Right renal cortex interstitium (tissue), 3 donors: Measurements from ENCODE around the gene MATR3. TPM values are rescaled to one million over a fixed set of nuclear protein-coding genes. Genes with fewer than 3 reads are reported as not detected.

Experiments
- DNase-seq, 3 donors: peaks; one replicate each; pipeline ENCODE4 v3.0.0-alpha.2; 2013; ENCODE audit warnings: low read depth in 3 of 3, low spot score in 2 of 3
- polyA plus RNA-seq, 3 donors: library from polyadenylated mRNA; unstranded; fragments of 120-200 nt; gene quantifications; one replicate each; pipeline ENCODE4 v1.2.1, GENCODE V29; 2013; ENCODE audit not compliant: insufficient read length in 3 of 3

MATR3 gene
- polyA plus RNA-seq, 3 donors = 702 to 822 (median 791) TPM

GRCh38 chr5:139379626-139380449 is 86.3 kb downstream of the MATR3 start:
- no peak for DNase-seq

Other genes with a start within 250 kb of the MATR3 start
- 10 to 100 TPM; 52.1 to 59.7 (median 52.6) TPM for gene SIL1, start 95.4 kb upstream of the MATR3 start, polyA plus RNA-seq
- 100 to 1,000 TPM; 202 to 211 (median 203) TPM for gene PAIP2, start 48.1 kb downstream of the MATR3 start, polyA plus RNA-seq
- gene SLC23A1, start 89.6 kb downstream of the MATR3 start, polyA plus RNA-seq = 10 to 100 TPM in 2 of 3 donors, 1 to 10 TPM in 1; 9.8 to 13.5 (median 12.3) TPM
- 1 to 10 TPM in 1 of 3 donors, under 1 TPM in 2; 0.38 to 1.0 (median 0.50) TPM for gene MZB1, start 96.2 kb downstream of the MATR3 start, polyA plus RNA-seq
- 1 to 10 TPM; 1.7 to 2.0 (median 1.9) TPM for gene PROB1, start 101.4 kb downstream of the MATR3 start, polyA plus RNA-seq
- 10 to 100 TPM; 11.6 to 13.3 (median 12.7) TPM for gene SPATA24, start 110.3 kb downstream of the MATR3 start, polyA plus RNA-seq
- gene DNAJC18, start 145.8 kb downstream of the MATR3 start, polyA plus RNA-seq = 10 to 100 TPM; 27.5 to 33.4 (median 32.5) TPM
- 10 to 100 TPM; 28.9 to 30.6 (median 30.2) TPM for gene ECSCR, start 169.0 kb downstream of the MATR3 start, polyA plus RNA-seq
- not detected for gene SMIM33, start 177.3 kb downstream of the MATR3 start, polyA plus RNA-seq
- 10 to 100 TPM; 24.4 to 27.8 (median 24.7) TPM for gene STING1, start 189.0 kb downstream of the MATR3 start, polyA plus RNA-seq